GM18507 (cell line): Measurements from ENCODE around the gene GMPPA.
A peak's percentile ranks its signal among the peaks of the same experiment; 100 is the strongest.

Experiments
- DNase-seq: peaks from one replicate; pipeline ENCODE4 v3.0.0; 2011; ENCODE audit warnings: low read depth; ENCODE audit not compliant: insufficient read length; ENCODE audit errors: extremely low spot score
- FAIRE-seq: peaks from 2 replicates; lab custom pipeline; 2011; peaks lifted over from hg19 to GRCh38; lab: Jason Lieb, UNC

GMPPA gene

DNA sequence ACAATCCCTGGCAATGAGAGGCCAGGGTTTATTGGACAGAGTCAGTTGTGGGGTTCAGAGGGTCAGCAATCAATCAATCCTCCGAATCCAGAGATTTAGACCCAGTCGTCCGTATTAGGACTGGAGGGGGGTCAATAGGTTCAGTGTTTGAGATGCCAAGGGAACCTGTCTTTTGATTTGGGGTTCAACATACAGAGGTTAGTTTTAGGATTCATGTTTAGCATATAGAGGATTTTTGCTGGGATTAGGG, 292 bp downstream of the GMPPA start:
- DNase-seq (no peak), FAIRE-seq (no peak)

DNA sequence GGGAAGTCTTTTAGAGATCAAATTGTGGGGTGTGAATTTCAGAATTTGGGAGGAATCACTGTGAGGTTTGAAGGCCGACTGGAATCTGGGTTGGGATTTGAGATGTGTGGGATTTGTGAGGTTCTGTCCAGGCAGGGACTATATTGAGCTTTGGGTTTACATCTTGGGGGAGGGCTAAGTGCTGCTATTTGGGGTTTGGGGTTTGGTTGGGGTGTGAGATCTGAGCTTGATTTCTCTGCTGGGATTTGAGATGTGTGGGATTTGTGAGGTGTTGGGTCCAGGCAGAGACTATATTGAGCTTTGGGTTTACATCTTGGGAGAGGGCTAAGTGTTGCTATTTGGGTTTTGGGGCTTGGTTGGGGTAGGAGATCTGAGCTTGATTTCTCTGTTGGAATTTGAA, 864 bp downstream of the GMPPA start:
- FAIRE-seq: no peak
- DNase-seq: no peak

DNA sequence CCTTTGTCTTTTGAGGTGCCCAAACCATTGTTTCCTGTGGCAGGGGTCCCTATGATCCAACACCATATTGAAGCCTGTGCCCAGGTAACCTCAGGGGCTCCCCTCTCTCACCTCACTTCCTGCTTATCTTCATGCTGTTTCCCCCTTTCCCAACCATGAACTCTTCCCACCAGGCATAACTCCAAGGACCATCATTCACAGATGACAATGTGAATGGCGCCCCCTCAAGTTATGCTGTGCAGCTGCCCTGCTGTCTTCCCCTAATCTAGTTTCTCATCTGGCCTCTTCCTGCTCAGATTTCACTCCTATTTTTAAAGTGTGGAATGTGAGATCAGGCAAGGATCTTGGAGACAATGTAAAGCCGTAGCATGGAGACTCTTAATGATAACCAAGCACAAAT, 1.4 kb downstream of the GMPPA start:
- DNase-seq (no peak), FAIRE-seq (no peak)

DNA sequence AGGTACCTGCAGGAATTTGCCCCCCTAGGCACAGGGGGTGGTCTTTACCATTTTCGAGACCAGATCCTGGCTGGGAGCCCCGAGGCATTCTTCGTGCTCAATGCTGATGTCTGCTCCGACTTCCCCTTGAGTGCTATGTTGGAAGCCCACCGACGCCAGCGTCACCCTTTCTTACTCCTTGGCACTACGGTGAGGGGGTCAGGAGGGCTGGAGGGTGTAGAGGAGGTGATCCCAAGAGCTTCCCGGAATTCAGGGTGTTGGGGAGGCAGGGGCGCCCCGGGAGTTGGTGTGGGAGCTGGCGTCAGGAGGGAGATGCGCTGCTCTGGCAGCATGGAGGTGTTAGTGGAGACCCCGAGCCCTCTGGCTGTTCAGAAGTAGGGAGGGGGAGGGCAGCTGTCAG, 3.2 kb downstream of the GMPPA start:
- FAIRE-seq (no peak), DNase-seq (no peak)

DNA sequence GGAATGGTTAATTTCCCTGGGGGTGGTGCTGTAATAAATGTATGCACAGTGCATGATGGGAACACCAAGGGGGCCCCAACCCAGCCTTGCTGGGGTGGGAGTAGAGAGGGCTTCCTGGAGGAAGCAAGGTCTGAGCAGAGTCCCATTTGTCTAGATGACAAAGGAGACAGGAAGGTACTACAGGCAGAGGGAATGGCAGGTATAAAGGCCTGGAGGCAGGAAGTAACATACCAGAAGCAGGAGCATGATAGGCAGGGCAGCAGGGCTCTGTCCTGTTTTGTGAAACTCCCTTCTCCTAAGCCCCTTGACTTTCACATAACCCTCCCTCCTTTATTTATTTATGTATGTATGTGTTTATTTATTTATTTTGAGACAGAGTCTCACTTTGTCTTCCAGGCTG, 3.9 kb downstream of the GMPPA start:
- no peak for FAIRE-seq

DNA sequence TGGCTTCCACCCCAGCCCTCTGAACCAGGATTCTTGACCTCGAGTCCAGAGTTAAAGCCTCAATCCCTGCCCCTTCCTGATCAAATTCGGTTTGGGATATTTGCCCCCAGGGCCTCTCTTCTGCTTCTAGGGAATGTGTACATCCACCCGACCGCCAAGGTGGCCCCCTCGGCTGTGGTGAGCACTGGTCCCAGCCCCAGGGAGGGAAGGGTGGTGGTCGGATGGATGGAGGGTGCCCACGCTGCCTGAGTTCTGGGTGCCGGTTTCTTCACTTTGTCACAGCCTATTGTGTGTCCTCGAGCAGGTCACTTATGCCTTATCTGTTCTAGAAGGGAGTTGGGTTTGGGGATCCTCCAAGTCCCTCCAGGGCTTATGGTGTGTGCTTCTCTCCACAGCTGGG, 6.9 kb downstream of the GMPPA start:
- FAIRE-seq (no peak), DNase-seq (no peak)

More for the DNA sequence above, 3.9 kb downstream of the GMPPA start:
- no peak for DNase-seq

DNA sequence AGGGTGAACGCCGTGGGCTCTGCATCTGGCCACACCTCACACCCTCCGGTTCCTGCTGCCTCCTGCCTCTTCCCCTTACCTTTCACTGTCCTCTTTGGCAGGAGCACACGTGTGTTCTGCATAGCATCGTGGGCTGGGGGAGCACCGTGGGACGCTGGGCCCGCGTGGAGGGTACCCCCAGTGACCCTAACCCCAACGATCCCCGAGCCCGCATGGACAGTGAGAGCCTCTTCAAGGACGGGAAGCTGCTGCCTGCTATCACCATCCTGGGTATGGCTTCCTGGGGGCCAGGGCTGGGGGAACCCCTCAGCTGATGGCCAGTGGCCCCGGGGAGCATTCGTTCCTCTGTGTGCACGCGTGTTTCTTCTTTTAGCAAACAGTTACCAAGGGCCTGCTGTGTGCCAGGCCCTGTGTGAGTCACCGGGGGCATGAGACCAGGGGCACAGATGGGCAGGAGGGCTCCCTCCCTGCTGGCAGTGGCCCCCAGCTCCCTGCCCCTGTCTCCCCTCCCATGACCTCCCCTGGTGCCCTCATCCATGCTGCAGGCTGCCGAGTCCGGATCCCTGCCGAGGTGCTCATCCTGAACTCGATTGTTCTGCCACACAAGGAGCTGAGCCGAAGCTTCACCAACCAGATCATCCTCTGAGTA, 7.6 kb downstream of the GMPPA start:
- no peak for FAIRE-seq

GRCh38 chr2:219506802-219507526, 8.3 kb downstream of the GMPPA start:
- no peak for FAIRE-seq

More for the DNA sequence above, 7.6 kb downstream of the GMPPA start:
- DNase-seq: no peak

GRCh38 chr2:219507581-219508443, 9.1 kb downstream of the GMPPA start:
- no peak for FAIRE-seq
- DNase-seq: no peak

More at GRCh38 chr2:219506802-219507526, 8.3 kb downstream of the GMPPA start:
- no peak for DNase-seq

GRCh38 chr2:219508444-219508734, 9.7 kb downstream of the GMPPA start:
- no peak for DNase-seq
- FAIRE-seq: no peak

GRCh38 chr2:219508971-219509779, 10.5 kb downstream of the GMPPA start:
- FAIRE-seq: no peak

GRCh38 chr2:219509780-219510511, 11.3 kb downstream of the GMPPA start:
- FAIRE-seq: peak; percentile 68
- no peak for DNase-seq

More at GRCh38 chr2:219508971-219509779, 10.5 kb downstream of the GMPPA start:
- DNase-seq: no peak

DNA sequence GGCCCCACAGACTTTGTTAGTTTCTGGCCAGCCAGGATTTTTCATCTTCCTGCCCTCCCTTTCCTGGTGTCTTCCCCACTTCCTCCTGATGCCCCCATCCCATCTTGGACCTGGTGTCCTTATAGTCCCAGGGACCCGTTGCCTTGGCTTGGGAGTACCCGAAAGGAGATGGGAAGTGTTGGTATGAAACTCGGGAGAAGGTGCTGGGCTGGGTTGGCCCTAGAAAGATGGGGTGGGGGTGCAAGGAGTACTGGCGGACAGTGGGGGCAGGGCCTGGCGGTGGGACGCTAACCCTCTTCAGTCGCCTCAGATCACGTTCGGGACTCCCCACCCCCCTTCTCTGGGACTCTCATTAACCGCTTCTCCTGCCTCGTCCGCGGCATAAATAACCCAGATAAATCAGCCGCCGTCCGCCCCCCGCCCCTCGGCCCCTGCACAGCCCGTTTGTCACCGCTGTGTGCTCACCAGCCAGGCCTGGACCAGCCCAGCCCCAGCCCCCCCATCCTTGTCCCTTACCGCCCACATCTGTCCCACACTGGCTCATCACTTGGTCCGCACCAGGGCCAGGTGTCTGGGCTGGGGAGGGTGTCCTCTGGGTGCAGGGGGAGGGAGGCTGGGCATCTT, 11.9 kb downstream of the GMPPA start:
- FAIRE-seq (no peak), DNase-seq (no peak)

- DNase-seq: no peak
- FAIRE-seq: no peak
Observed at GRCh38 chr2:219511547-219512325, 13.0 kb downstream of the GMPPA start.

GRCh38 chr2:219512524-219513216, 14.0 kb downstream of the GMPPA start:
- FAIRE-seq: no peak

DNA sequence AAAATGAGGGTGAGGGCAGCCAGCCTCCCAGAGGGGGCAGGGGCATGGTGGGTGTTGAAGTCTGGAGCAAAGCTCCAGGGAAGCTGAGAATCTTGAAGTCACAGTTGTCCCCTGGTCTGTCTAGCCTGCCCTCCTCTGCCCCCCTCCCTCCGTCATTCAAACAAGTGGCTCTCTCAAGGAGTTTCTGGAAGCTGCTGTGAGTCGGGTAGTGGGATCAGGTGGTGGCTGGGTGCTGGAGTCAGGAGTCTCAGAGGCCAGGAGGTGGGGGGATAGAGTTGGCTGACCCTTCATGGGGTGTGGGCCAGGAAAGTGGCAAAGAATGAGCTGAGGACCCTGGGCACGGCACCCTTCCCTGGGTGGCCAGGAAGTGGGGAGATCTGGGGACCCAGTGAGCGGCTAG, 15.1 kb downstream of the GMPPA start:
- no peak for FAIRE-seq
- DNase-seq: no peak

More at GRCh38 chr2:219512524-219513216, 14.0 kb downstream of the GMPPA start:
- DNase-seq: no peak

GRCh38 chr2:219514196-219514761, 15.6 kb downstream of the GMPPA start, which contains the start of gene ASIC4:
Gene ASIC4, plus strand, starts transcription at chr2:219514482. Its CDS starts 243 bp downstream, at chr2:219514725.
- DNase-seq: no peak
- FAIRE-seq: no peak
